ENCODE results near the gene CYSLTR2. TPM values are rescaled to one million over a fixed set of nuclear protein-coding genes. Genes with fewer than 3 reads are reported as not detected.

CYSLTR2 gene
- under 1 TPM; 0.16 to 0.41 (median 0.28) TPM for polyA plus RNA-seq (ENCODE audit: insufficient read length in 3 of 3)
- long read RNA-seq, donor 1, full-length matches to known transcripts: 2 of 2 reads
- long read RNA-seq, donor 1, partial matches to known transcripts: 0 of 2 reads
- long read RNA-seq, donor 1, other reads (novel, unspliced or antisense): 0 of 2 reads
- long read RNA-seq, donor 2: 0 reads
- long read RNA-seq, donor 3, partial matches to known transcripts: 0 of 1 reads
- long read RNA-seq, donor 3, other reads (novel, unspliced or antisense): 0 of 1 reads
- long read RNA-seq, donor 4, full-length matches to known transcripts: 1 of 1 reads
- long read RNA-seq, donor 4, partial matches to known transcripts: 0 of 1 reads
- long read RNA-seq, donor 4, other reads (novel, unspliced or antisense): 0 of 1 reads
- long read RNA-seq, donor 5: 0 reads
- long read RNA-seq, donor 6: 0 reads
- long read RNA-seq, donor 7, partial matches to known transcripts: 0 of 1 reads
- long read RNA-seq, donor 7, other reads (novel, unspliced or antisense): 0 of 1 reads
- long read RNA-seq, donor 8: 0 reads
- long read RNA-seq, donor 9: 0 reads
- long read RNA-seq, donor 10: 0 reads
- long read RNA-seq, donor 11: 0 reads
- long read RNA-seq, donor 12: 0 reads
- long read RNA-seq, donor 13, full-length matches to known transcripts: 1 of 1 reads
- long read RNA-seq, donor 13, partial matches to known transcripts: 0 of 1 reads
- long read RNA-seq, donor 13, other reads (novel, unspliced or antisense): 0 of 1 reads
- long read RNA-seq, donor 14: 0 reads
- long read RNA-seq, donor 15: 0 reads
- long read RNA-seq, donor 16, full-length matches to known transcripts: 1 of 1 reads
- long read RNA-seq, donor 16, partial matches to known transcripts: 0 of 1 reads
- long read RNA-seq, donor 16, other reads (novel, unspliced or antisense): 0 of 1 reads

- peak; percentile 41 for DNase-seq
Observed at GRCh38 chr13:48653472-48653939, at the start of gene CYSLTR2. CYSLTR2 (plus strand) TSS chr13:48653929; CDS start chr13:48706818, 52,889 bp downstream.

GRCh38 chr13:48615049-48615448 is 38.7 kb upstream of the CYSLTR2 start:
- no peak for DNase-seq

GRCh38 chr13:48618937-48619336 is 34.8 kb upstream of the CYSLTR2 start:
- no peak for DNase-seq

GRCh38 chr13:48621056-48621455 is 32.7 kb upstream of the CYSLTR2 start:
- no peak for DNase-seq

GRCh38 chr13:48624016-48624415 is 29.7 kb upstream of the CYSLTR2 start:
- DNase-seq: no peak

- DNase-seq: no peak
Observed at GRCh38 chr13:48624858-48625257, 28.9 kb upstream of the CYSLTR2 start.

- DNase-seq: no peak
Observed at GRCh38 chr13:48625413-48626076, 28.2 kb upstream of the CYSLTR2 start.

GRCh38 chr13:48626077-48626449 is 27.7 kb upstream of the CYSLTR2 start:
- peak; percentile 58 for DNase-seq

GRCh38 chr13:48626726-48627451 is 26.8 kb upstream of the CYSLTR2 start:
- DNase-seq: no peak

- DNase-seq: no peak
Observed at GRCh38 chr13:48629277-48629676, 24.5 kb upstream of the CYSLTR2 start.

GRCh38 chr13:48630291-48630690 is 23.4 kb upstream of the CYSLTR2 start:
- DNase-seq: no peak

GRCh38 chr13:48630773-48631172 is 23.0 kb upstream of the CYSLTR2 start:
- no peak for DNase-seq

GRCh38 chr13:48631441-48631840 is 22.3 kb upstream of the CYSLTR2 start:
- DNase-seq: no peak

- no peak for DNase-seq
Observed at GRCh38 chr13:48633700-48634099, 20.0 kb upstream of the CYSLTR2 start.

GRCh38 chr13:48634636-48635035 is 19.1 kb upstream of the CYSLTR2 start:
- DNase-seq: no peak

- DNase-seq: no peak
Observed at GRCh38 chr13:48635478-48635877, 18.3 kb upstream of the CYSLTR2 start.

GRCh38 chr13:48636550-48636949 is 17.2 kb upstream of the CYSLTR2 start:
- DNase-seq: no peak

GRCh38 chr13:48637601-48638000 is 16.1 kb upstream of the CYSLTR2 start:
- DNase-seq: no peak

- no peak for DNase-seq
Observed at GRCh38 chr13:48640767-48641166, 13.0 kb upstream of the CYSLTR2 start.

GRCh38 chr13:48641404-48641803 is 12.3 kb upstream of the CYSLTR2 start:
- no peak for DNase-seq

GRCh38 chr13:48642061-48642460 is 11.7 kb upstream of the CYSLTR2 start:
- DNase-seq: no peak
